GM23338 (cell line): ENCODE data around the gene SPIN2B.
"Not testable (repeated sequence)": the region's sequence is repeated elsewhere in the genome, so short reads cannot be mapped to it uniquely, and the experiment has no call there.

Experiments
- CREB1 ChIP-seq: fragments of 250-450 bp; sonication (Bioruptor Pico); IDR thresholded peaks from 2 replicates; pipeline ENCODE4 v1.5.0; 2020; ENCODE audit warnings: low read depth, mild to moderate bottlenecking, moderate library complexity
- CTCF ChIP-seq, 2 experiments: fragments of 200-600 bp in 1 of 2; sonication (generic) in 1 of 2; conservative IDR thresholded peaks; 2 replicates each; pipeline versions ENCODE4 v1.5.1 to v1.6.1; 2016 to 2017; ENCODE audit warnings: antibody characterized with exemption in 2 of 2, low read depth in 2 of 2, mild to moderate bottlenecking in 2 of 2, moderate library complexity in 1 of 2
- EZH2 ChIP-seq: fragments of 200-600 bp; sonication (generic); IDR thresholded peaks from one replicate; pipeline ENCODE4 v1.8.0; 2017; ENCODE audit warnings: antibody characterized with exemption, mild to moderate bottlenecking, low read depth; ENCODE audit not compliant: unreplicated experiment
- EZH2phosphoT487 ChIP-seq: fragments of 200-600 bp; sonication (generic); IDR thresholded peaks from one replicate; pipeline ENCODE4 v1.8.1; 2018; ENCODE audit warnings: antibody characterized with exemption; ENCODE audit not compliant: unreplicated experiment
- JUNB ChIP-seq: IDR thresholded peaks from one replicate; pipeline ENCODE4 v1.6.1; 2016; ENCODE audit warnings: antibody characterized with exemption; ENCODE audit not compliant: unreplicated experiment
- POLR2AphosphoS5 ChIP-seq: IDR thresholded peaks from 2 replicates; pipeline ENCODE4 v1.6.1; 2016; ENCODE audit warnings: antibody characterized with exemption, low read depth
- STAT1 ChIP-seq: IDR thresholded peaks from one replicate; pipeline ENCODE4 v1.6.1; 2016; ENCODE audit warnings: antibody characterized with exemption; ENCODE audit not compliant: unreplicated experiment
- ZNF114 ChIP-seq: fragments of 250-450 bp; sonication (Bioruptor Pico); IDR thresholded peaks from 2 replicates; pipeline ENCODE4 v1.5.0; 2020; ENCODE audit warnings: mild to moderate bottlenecking, moderate library complexity
- ZNF331 ChIP-seq: fragments of 250-450 bp; sonication (Bioruptor Pico); IDR thresholded peaks from 2 replicates; pipeline ENCODE4 v1.5.0; 2020; ENCODE audit warnings: low read depth, mild to moderate bottlenecking, moderate library complexity
- TF ChIP-seq, protein P1 (sequence below): IDR thresholded peaks from 2 replicates; pipeline ENCODE4 v1.6.1; 2016; ENCODE audit warnings: antibody characterized with exemption
- TF ChIP-seq, protein P2 (sequence below): IDR thresholded peaks from one replicate; pipeline ENCODE4 v1.6.1; 2018; ENCODE audit warnings: antibody characterized with exemption; ENCODE audit not compliant: unreplicated experiment
- TF ChIP-seq, protein P3 (sequence below): fragments of 250-450 bp; sonication (Bioruptor Pico); IDR thresholded peaks from 2 replicates; pipeline ENCODE4 v1.5.0; 2020; ENCODE audit warnings: mild to moderate bottlenecking, moderate library complexity

DNA sequence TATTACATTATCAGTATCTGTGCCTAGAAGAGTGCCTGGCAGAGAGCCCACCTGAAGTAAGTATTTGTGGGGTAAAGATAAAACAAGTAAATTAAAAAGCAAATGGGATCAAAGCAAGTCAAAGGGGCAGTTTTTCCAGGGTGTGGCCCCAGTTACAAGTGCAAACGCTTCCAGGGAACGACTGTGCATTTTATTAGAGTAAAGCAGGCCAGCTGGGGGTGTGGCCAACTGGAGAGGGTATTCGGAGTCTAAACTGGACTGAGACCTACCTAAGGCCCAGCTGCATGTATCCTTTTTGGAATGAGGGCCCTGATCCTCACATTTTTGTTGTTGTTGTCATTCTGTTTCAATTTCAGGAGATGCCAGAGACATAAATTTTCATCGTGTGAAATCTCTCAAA is 3.8 kb downstream of the SPIN2B start:
- TF ChIP-seq CTCF (conservative IDR thresholded peaks at IDR 0.05; ENCODE audit: low read depth in 2 of 2); EZH2phosphoT487; EZH2; ZNF114; CREB1 (CRISPR knock-in tag); POLR2AphosphoS5; ZNF331; JUNB; STAT1: not testable (repeated sequence)
- TF ChIP-seq, protein P1, sequence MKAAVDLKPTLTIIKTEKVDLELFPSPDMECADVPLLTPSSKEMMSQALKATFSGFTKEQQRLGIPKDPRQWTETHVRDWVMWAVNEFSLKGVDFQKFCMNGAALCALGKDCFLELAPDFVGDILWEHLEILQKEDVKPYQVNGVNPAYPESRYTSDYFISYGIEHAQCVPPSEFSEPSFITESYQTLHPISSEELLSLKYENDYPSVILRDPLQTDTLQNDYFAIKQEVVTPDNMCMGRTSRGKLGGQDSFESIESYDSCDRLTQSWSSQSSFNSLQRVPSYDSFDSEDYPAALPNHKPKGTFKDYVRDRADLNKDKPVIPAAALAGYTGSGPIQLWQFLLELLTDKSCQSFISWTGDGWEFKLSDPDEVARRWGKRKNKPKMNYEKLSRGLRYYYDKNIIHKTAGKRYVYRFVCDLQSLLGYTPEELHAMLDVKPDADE, result not testable (repeated sequence)
- TF ChIP-seq, protein P2, sequence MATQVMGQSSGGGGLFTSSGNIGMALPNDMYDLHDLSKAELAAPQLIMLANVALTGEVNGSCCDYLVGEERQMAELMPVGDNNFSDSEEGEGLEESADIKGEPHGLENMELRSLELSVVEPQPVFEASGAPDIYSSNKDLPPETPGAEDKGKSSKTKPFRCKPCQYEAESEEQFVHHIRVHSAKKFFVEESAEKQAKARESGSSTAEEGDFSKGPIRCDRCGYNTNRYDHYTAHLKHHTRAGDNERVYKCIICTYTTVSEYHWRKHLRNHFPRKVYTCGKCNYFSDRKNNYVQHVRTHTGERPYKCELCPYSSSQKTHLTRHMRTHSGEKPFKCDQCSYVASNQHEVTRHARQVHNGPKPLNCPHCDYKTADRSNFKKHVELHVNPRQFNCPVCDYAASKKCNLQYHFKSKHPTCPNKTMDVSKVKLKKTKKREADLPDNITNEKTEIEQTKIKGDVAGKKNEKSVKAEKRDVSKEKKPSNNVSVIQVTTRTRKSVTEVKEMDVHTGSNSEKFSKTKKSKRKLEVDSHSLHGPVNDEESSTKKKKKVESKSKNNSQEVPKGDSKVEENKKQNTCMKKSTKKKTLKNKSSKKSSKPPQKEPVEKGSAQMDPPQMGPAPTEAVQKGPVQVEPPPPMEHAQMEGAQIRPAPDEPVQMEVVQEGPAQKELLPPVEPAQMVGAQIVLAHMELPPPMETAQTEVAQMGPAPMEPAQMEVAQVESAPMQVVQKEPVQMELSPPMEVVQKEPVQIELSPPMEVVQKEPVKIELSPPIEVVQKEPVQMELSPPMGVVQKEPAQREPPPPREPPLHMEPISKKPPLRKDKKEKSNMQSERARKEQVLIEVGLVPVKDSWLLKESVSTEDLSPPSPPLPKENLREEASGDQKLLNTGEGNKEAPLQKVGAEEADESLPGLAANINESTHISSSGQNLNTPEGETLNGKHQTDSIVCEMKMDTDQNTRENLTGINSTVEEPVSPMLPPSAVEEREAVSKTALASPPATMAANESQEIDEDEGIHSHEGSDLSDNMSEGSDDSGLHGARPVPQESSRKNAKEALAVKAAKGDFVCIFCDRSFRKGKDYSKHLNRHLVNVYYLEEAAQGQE, result not testable (repeated sequence)
- TF ChIP-seq, protein P3, sequence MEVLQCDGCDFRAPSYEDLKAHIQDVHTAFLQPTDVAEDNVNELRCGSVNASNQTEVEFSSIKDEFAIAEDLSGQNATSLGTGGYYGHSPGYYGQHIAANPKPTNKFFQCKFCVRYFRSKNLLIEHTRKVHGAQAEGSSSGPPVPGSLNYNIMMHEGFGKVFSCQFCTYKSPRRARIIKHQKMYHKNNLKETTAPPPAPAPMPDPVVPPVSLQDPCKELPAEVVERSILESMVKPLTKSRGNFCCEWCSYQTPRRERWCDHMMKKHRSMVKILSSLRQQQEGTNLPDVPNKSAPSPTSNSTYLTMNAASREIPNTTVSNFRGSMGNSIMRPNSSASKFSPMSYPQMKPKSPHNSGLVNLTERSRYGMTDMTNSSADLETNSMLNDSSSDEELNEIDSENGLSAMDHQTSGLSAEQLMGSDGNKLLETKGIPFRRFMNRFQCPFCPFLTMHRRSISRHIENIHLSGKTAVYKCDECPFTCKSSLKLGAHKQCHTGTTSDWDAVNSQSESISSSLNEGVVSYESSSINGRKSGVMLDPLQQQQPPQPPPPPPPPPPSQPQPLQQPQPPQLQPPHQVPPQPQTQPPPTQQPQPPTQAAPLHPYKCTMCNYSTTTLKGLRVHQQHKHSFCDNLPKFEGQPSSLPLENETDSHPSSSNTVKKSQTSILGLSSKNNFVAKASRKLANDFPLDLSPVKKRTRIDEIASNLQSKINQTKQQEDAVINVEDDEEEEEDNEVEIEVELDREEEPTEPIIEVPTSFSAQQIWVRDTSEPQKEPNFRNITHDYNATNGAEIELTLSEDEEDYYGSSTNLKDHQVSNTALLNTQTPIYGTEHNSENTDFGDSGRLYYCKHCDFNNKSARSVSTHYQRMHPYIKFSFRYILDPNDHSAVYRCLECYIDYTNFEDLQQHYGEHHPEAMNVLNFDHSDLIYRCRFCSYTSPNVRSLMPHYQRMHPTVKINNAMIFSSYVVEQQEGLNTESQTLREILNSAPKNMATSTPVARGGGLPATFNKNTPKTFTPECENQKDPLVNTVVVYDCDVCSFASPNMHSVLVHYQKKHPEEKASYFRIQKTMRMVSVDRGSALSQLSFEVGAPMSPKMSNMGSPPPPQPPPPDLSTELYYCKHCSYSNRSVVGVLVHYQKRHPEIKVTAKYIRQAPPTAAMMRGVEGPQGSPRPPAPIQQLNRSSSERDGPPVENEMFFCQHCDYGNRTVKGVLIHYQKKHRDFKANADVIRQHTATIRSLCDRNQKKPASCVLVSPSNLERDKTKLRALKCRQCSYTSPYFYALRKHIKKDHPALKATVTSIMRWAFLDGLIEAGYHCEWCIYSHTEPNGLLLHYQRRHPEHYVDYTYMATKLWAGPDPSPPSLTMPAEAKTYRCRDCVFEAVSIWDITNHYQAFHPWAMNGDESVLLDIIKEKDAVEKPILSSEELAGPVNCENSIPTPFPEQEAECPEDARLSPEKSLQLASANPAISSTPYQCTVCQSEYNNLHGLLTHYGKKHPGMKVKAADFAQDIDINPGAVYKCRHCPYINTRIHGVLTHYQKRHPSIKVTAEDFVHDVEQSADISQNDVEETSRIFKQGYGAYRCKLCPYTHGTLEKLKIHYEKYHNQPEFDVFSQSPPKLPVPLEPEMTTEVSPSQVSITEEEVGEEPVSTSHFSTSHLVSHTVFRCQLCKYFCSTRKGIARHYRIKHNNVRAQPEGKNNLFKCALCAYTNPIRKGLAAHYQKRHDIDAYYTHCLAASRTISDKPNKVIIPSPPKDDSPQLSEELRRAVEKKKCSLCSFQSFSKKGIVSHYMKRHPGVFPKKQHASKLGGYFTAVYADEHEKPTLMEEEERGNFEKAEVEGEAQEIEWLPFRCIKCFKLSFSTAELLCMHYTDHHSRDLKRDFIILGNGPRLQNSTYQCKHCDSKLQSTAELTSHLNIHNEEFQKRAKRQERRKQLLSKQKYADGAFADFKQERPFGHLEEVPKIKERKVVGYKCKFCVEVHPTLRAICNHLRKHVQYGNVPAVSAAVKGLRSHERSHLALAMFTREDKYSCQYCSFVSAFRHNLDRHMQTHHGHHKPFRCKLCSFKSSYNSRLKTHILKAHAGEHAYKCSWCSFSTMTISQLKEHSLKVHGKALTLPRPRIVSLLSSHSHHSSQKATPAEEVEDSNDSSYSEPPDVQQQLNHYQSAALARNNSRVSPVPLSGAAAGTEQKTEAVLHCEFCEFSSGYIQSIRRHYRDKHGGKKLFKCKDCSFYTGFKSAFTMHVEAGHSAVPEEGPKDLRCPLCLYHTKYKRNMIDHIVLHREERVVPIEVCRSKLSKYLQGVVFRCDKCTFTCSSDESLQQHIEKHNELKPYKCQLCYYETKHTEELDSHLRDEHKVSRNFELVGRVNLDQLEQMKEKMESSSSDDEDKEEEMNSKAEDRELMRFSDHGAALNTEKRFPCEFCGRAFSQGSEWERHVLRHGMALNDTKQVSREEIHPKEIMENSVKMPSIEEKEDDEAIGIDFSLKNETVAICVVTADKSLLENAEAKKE (CRISPR knock-in tag), result not testable (repeated sequence)
